Kidney (tissue), 14 donors: ENCODE results near the gene TCTN3. TPM values are rescaled to one million over a fixed set of nuclear protein-coding genes. Genes with fewer than 3 reads are reported as not detected.
A peak's percentile ranks its signal among the peaks of the same experiment; 100 is the strongest.

ENCODE experiments used
- DNase-seq, 5 donors: peaks; one replicate each; pipeline ENCODE4 v3.0.0-alpha.2; 2013 to 2020
- FAIRE-seq: peaks from 2 replicates; lab custom pipeline; 2012; peaks lifted over from hg19 to GRCh38; lab: Jason Lieb, UNC
- H3K27ac ChIP-seq, 2 donors: one replicate each; pipeline ENCODE4 v1.7.0; 2013; ENCODE audit warnings: low read depth in 2 of 2, low read length in 2 of 2, inconsistent platforms in 1 of 2
- H3K27me3 ChIP-seq: one replicate; pipeline ENCODE4 v1.7.1; 2013; ENCODE audit warnings: low read length, inconsistent platforms; ENCODE audit not compliant: control insufficient read depth, insufficient read depth
- H3K36me3 ChIP-seq, 3 donors: one replicate each; pipeline versions ENCODE4 v1.7.0 to v1.7.1; 2013; ENCODE audit warnings: low read length in 3 of 3, control low read depth in 1 of 3, inconsistent platforms in 1 of 3; ENCODE audit not compliant: insufficient read depth in 3 of 3, control insufficient read depth in 2 of 3
- H3K4me1 ChIP-seq, 3 donors: one replicate each; pipeline versions ENCODE4 v1.7.0 to v1.7.1; 2013; ENCODE audit warnings: low read length in 3 of 3, inconsistent platforms in 1 of 3, low read depth in 1 of 3; ENCODE audit not compliant: control insufficient read depth in 2 of 3, insufficient read depth in 2 of 3
- H3K4me3 ChIP-seq, 3 donors: one replicate each; pipeline versions ENCODE4 v1.7.0 to v1.8.1; 2013; ENCODE audit warnings: low read length in 3 of 3, control low read depth in 1 of 3, inconsistent platforms in 1 of 3
- H3K9ac ChIP-seq, 3 donors: one replicate each; pipeline versions ENCODE4 v1.7.0 to v1.7.1; 2013; ENCODE audit warnings: low read length in 3 of 3, control low read depth in 1 of 3, inconsistent platforms in 1 of 3
- H3K9me3 ChIP-seq, 3 donors: one replicate each; pipeline versions ENCODE4 v1.7.0 to v1.7.1; 2013; ENCODE audit warnings: low read length in 3 of 3, control low read depth in 1 of 3, inconsistent platforms in 1 of 3; ENCODE audit not compliant: control insufficient read depth in 2 of 3, insufficient read depth in 1 of 3
- CTCF ChIP-seq: IDR thresholded peaks from 3 replicates; pipeline ENCODE4 v1.5.1; 2012; ENCODE audit warnings: mild to moderate bottlenecking, moderate library complexity, borderline replicate concordance; ENCODE audit not compliant: insufficient read depth; ENCODE audit errors: extremely low read depth
- intact Hi-C: fragments of 100-400 bp; cut with DNase I; formaldehyde crosslinking; loops from one replicate; pipeline ENCODE4 v1.11.1; 2022
- polyA plus RNA-seq: library from polyadenylated mRNA; stranded (reverse); fragments of 350-450 nt; fragmentation: Illumina TruSeq; extraction: RNeasy Lipid Tissue Mini Kit (QIAGEN cat#74804); gene quantifications from one replicate; pipeline ENCODE4 v1.2.3, GENCODE V29; 2014; ENCODE audit warnings: low read depth, low replicate concordance; ENCODE audit not compliant: insufficient read depth
- total RNA-seq: library from RNA; stranded (reverse); fragmentation: NEBNext Ultra II Directional; extraction: Animal tissue kit (Norgen Biotek cat#: 25700); gene quantifications from one replicate; pipeline ENCODE4 v1.2.1, GENCODE V29; 2021
- donor health status: control.
- donor health status: control.
- donor health status: control.
- donor health status: control.
- donor health status: control.
- donor health status: DM: yes; HTN: yes; CAD: no.
- donor health status: Normal renal cell carcinoma (clear cell type).

Gene TCTN3
- total and polyA plus RNA-seq, 2 donors from 2014 or later, result 40.3 to 46.3 TPM

GRCh38 chr10:95637911-95638310, 55.8 kb downstream of the TCTN3 start:
- H3K27me3 ChIP-seq, result no peaks in the 10 kb centered on the region
- no peak overlapping the region for H3K4me3 ChIP-seq
- H3K36me3 ChIP-seq, result peaks cover 6 to 38% (median 18%) of the 10 kb centered on the region in 3 donors
- TF ChIP-seq CTCF, result no peak
- no peaks in the 10 kb centered on the region for H3K9me3 ChIP-seq
- intact Hi-C loops, result no loop called here
- no peak overlapping the region for H3K9ac ChIP-seq
- H3K4me1 ChIP-seq, result no peaks in the 10 kb centered on the region
- no peak overlapping the region for H3K27ac ChIP-seq
- FAIRE-seq (no peak), DNase-seq (no peak)

GRCh38 chr10:95637140-95637539, 56.6 kb downstream of the TCTN3 start:
- intact Hi-C loops, result no loop called here
- no peaks in the 10 kb centered on the region for H3K4me1 ChIP-seq
- no peaks in the 10 kb centered on the region for H3K9me3 ChIP-seq
- no peak overlapping the region for H3K4me3 ChIP-seq
- peaks cover 6 to 35% (median 15%) of the 10 kb centered on the region in 3 donors for H3K36me3 ChIP-seq
- TF ChIP-seq CTCF, result no peak
- DNase-seq (no peak), FAIRE-seq (no peak)
- H3K27ac ChIP-seq, result no peak overlapping the region
- H3K27me3 ChIP-seq, result no peaks in the 10 kb centered on the region
- H3K9ac ChIP-seq, result no peak overlapping the region

GRCh38 chr10:95635319-95635733, 58.4 kb downstream of the TCTN3 start:
- intact Hi-C loops, result no loop called here
- TF ChIP-seq CTCF, result no peak
- H3K9me3 ChIP-seq, result no peaks in the 10 kb centered on the region
- H3K9ac ChIP-seq, result no peak overlapping the region
- no peaks in the 10 kb centered on the region for H3K27me3 ChIP-seq
- FAIRE-seq (no peak), DNase-seq (no peak)
- peaks cover 11 to 27% (median 17%) of the 10 kb centered on the region in 3 donors for H3K36me3 ChIP-seq
- H3K4me3 ChIP-seq, result no peak overlapping the region
- no peaks in the 10 kb centered on the region for H3K4me1 ChIP-seq
- H3K27ac ChIP-seq, result no peak overlapping the region

- peak; percentile 70 for FAIRE-seq
- H3K36me3 ChIP-seq, result peaks cover 13 to 21% (median 20%) of the 10 kb centered on the region in 3 donors
These were observed 64.9 kb downstream of the TCTN3 start for GRCh38 chr10:95628786-95629185.

More at GRCh38 chr10:95628786-95629185, 64.9 kb downstream of the TCTN3 start:
- Histone ChIP-seq H3K4me1 (peaks cover 2 to 21% (median 8%) of the 10 kb centered on the region in 3 donors), H3K9ac (peak overlapping the region in 1 of 3 donors; percentile 12), H3K27ac (peak overlapping the region; percentile 70 to 81), H3K4me3 (no peak overlapping the region), H3K27me3 (no peaks in the 10 kb centered on the region), H3K9me3 (no peaks in the 10 kb centered on the region)
- DNase-seq, result peak in 2 of 5 donors; percentile 63 to 76
- no peak for TF ChIP-seq CTCF
- intact Hi-C loops, result no loop called here
